Activated T-cell treated with anti-CD3 and anti-CD28 coated beads, Interleukin-2, amount 50 U/mL, for 24 hours (primary cell): ENCODE measurements around the gene EGFR.

Source experiments
- DNase-seq: peaks from one replicate; pipeline ENCODE4 v3.0.0-alpha.2; 2020
- H3K27ac Mint-ChIP-seq: 2 replicates; pipeline ENCODE4 v1.8.0; 2020; ENCODE audit warnings: mild to moderate bottlenecking, mixed read lengths
- H3K27me3 Mint-ChIP-seq: 2 replicates; pipeline ENCODE4 v1.8.0; 2020; ENCODE audit warnings: mixed read lengths
- H3K36me3 Mint-ChIP-seq: 2 replicates; pipeline ENCODE4 v1.8.0; 2020; ENCODE audit warnings: low read depth, mixed read lengths
- H3K4me1 Mint-ChIP-seq: 2 replicates; pipeline ENCODE4 v1.8.0; 2020; ENCODE audit warnings: low read depth, mixed read lengths
- H3K4me3 Mint-ChIP-seq: 2 replicates; pipeline ENCODE4 v1.8.0; 2020; ENCODE audit warnings: mild to moderate bottlenecking, moderate library complexity, mixed read lengths
- H3K9me3 Mint-ChIP-seq: 2 replicates; pipeline ENCODE4 v1.8.0; 2020; ENCODE audit warnings: mixed read lengths

The EGFR gene

DNA sequence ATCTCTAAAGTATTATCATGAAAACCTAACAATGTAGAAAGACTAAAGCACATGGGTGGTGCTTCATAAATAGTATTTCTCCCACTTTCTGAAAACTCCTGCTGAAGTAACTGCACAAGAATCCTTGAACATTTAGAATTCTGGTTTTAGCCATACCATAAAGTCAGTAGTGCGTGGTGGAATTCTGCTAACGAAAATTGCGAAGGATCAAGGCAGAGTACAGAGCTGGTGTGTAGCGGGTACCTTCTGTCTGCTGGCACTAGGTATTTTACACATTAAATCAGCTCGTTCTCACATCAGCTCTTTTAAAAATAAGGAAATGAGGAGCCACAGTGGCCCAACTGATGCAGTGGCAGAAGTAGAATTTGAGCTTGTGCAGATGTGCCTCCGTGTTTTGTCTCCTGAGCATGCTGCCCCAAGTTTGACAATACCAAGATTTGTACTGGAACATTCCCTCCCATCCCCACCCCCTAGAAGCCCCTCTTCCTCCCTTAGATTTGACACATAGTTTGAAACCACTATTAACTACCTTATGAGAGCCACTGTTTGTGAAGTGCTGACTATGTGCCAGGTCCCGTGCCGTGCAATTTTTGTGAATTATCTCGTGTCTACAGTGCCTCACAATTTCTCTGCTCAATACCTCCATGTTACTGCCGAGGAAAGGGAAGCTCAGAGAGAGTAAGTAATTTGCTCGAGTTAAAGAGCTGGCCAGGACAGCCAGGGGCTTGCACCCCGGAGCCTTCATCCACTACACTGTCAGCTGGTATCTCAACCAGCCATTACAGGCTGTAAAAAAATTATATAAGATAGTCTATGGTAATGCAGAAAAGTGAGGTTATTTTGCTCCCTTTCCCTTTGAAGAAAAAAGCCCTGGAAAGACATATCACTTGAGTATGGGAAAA is 66.9 kb downstream of the EGFR start:
- H3K9me3 Mint-ChIP-seq = no peaks in the 10 kb centered on the region
- H3K36me3 Mint-ChIP-seq = no peaks in the 10 kb centered on the region
- peaks cover 22% of the 10 kb centered on the region for H3K4me1 Mint-ChIP-seq
- no peak overlapping the region for H3K4me3 Mint-ChIP-seq
- H3K27me3 Mint-ChIP-seq = peaks cover 29% of the 10 kb centered on the region
- DNase-seq = no peak
- no peak overlapping the region for H3K27ac Mint-ChIP-seq

DNA sequence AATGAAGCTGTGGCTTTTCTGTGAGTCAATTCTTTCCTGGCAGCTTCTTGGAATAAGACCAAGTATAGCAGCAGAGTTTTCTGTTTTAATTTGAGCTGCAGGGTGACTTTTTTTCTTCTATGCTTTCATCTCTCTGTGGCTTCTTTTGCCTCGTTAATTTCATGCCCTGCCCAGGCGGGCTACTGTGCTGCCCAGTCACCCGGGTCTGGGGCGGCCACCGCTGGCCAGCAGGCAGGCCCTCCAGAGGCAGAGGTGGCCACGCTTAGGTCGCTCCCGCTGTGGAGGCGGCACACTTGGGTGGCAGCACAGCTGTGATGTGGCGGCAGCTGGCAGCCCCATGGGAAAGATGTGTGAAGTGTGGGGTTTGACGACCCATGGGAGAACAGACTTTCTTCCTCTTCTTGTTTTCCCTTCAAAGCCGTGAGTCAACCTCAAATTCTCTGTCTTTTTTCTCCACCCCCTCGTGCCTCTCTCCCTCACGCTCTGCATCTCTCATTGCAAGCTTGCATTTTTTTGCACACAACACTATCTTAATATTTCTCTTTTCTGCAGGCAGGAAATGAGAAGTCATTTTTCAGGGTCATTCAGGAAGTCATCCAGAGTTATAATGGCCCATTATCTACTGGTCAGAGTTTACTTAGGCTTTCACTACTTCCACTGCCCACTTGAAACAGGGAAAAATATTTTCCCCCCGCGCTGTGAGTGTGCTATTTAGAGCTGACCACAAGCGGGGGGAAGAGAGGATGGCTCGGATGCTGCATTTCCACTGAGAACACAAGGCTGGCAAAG is 67.8 kb downstream of the EGFR start:
- Mint-ChIP-seq H3K4me3 (peak overlapping the region; percentile 37), H3K27me3 (peaks cover 30% of the 10 kb centered on the region)

DNA sequence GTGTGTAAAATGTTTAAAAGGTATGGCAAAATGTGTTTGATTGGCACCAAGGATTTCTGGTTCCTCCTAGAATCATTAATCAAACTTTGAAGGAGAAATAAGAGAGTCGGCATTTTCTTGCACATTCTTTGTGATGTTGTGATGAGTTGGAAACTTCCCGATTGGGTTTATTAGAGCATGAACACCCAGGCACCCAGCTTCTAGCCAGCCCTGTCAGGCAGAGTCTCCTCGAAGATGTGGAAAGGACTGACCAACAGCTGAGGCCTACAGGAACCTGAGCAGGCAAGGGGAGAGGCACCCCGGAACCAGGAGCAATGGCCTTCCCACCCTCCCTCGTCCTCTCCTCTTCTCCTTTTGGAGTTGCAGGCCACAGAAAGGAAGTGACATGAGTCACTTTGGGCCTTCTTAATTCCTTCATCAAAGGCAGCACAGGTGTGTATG is 68.7 kb downstream of the EGFR start:
- Mint-ChIP-seq H3K27me3 (peaks cover 30% of the 10 kb centered on the region), H3K36me3 (no peaks in the 10 kb centered on the region), H3K4me3 (no peak overlapping the region), H3K4me1 (peaks cover 22% of the 10 kb centered on the region), H3K9me3 (no peaks in the 10 kb centered on the region), H3K27ac (no peak overlapping the region)
- no peak for DNase-seq

More for the DNA sequence above, 67.8 kb downstream of the EGFR start:
- no peaks in the 10 kb centered on the region for H3K9me3 Mint-ChIP-seq
- H3K36me3 Mint-ChIP-seq = no peaks in the 10 kb centered on the region
- H3K4me1 Mint-ChIP-seq = peaks cover 22% of the 10 kb centered on the region
- peak; percentile 48 for DNase-seq
- peak overlapping the region; percentile 50 for H3K27ac Mint-ChIP-seq

DNA sequence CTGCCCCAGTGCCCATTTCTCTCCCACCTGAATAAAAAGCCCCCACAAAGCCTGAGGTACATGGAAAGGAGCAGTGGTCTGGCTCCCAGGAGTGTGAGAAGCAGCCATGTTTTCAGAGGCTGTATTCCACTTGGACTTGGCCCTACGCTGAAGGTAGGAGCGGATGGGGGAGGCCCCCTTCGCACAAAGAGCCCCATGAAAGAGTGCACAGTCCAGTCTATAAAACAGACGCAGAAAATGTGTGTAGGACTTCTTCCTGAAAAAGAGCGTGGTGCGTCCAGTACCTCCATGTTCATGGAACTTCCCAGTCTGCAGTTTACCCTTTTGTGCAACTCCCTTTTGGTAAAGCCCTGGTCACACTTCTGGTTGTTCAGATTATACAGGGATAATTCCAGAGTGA is 69.3 kb downstream of the EGFR start:
- peaks cover 27% of the 10 kb centered on the region for H3K27me3 Mint-ChIP-seq
- DNase-seq = no peak
- H3K36me3 Mint-ChIP-seq = no peaks in the 10 kb centered on the region
- H3K4me1 Mint-ChIP-seq = peaks cover 22% of the 10 kb centered on the region
- H3K9me3 Mint-ChIP-seq = no peaks in the 10 kb centered on the region
- H3K27ac Mint-ChIP-seq = no peak overlapping the region
- H3K4me3 Mint-ChIP-seq = no peak overlapping the region

DNA sequence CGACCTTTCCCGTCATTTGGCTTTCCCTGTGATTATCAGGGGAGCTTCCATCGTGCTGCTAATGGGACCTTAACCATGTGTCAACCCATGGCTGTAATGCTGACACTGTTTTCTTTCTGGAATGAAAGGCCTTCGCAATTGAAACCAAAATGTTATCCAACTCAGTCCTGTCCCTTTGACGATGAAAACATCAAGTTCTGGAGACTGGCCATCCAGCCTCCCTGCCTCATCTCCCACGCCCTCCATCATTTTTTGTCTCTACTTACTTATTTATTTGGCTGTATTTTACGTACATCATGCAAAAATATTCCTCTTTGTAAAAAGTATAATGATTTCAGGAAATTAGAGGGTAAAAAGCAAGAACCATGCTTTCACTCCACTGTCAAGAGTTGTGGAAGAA is 69.8 kb downstream of the EGFR start:
- Mint-ChIP-seq H3K36me3 (no peaks in the 10 kb centered on the region), H3K27me3 (peaks cover 28% of the 10 kb centered on the region), H3K4me1 (peaks cover 22% of the 10 kb centered on the region), H3K4me3 (no peak overlapping the region), H3K9me3 (no peaks in the 10 kb centered on the region), H3K27ac (no peak overlapping the region)
- DNase-seq = no peak

DNA sequence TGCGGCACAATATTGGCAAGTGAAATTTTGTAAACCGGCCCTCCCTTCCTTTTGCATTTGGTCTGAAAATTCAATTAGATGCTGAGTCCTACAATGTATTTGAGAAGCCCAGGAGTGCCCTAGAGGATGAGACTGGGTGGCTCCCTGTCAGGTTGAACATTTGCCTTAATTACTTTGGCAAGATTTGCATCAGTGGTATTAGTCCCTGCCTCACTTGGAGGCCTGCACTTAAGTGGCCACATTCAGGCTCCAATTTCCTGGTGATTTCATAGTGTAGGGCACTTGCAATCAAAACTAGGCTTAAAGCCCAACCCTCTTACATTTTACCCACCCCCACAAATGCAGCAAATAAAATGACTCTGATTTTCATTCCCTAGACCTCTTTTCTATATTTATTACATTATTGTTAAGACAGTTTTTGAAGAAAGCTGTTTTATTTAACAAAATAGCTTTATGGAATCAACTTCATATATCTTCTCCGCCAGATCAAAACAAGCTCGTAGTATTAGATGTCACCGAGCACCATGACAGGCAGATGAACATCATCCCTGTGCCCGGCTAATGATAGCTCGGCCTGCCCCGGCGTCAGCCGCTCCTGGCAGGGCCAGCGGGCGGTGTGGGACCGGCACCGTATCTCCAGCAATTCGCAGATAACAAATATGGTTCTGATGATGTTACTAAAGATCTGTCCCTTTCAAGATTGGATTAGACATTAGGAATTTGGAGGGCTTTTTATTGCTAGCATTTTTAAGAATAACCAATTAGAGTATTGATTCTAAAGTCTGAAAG is 73.6 kb downstream of the EGFR start:
- H3K9me3 Mint-ChIP-seq = no peaks in the 10 kb centered on the region
- no peak overlapping the region for H3K4me3 Mint-ChIP-seq
- H3K27ac Mint-ChIP-seq = no peak overlapping the region
- no peak for DNase-seq
- H3K4me1 Mint-ChIP-seq = peaks cover 7% of the 10 kb centered on the region
- H3K27me3 Mint-ChIP-seq = peaks cover 27% of the 10 kb centered on the region
- no peaks in the 10 kb centered on the region for H3K36me3 Mint-ChIP-seq

DNA sequence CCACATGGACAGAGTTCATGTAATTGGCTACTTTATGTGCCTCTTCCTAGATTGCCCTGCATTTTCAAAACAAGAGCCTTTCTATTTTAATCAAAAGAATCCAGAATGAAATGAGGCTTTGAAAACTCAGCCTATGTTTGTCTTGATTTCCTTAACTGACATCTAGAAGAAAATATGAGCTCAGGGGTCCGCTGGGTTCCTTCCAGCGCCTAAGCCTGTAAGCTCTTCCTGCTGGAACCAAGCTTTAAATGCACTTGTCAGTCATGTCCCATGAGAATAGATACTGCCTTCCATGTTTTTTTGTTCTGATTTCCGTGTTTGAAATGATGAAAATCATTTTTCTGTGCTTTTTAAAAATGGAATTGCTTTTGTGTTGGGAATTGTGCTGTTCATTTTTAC is 74.2 kb downstream of the EGFR start:
- no peak overlapping the region for H3K4me3 Mint-ChIP-seq
- H3K4me1 Mint-ChIP-seq = peaks cover 1% of the 10 kb centered on the region
- no peaks in the 10 kb centered on the region for H3K36me3 Mint-ChIP-seq
- H3K27ac Mint-ChIP-seq = no peak overlapping the region
- H3K9me3 Mint-ChIP-seq = no peaks in the 10 kb centered on the region
- peaks cover 28% of the 10 kb centered on the region for H3K27me3 Mint-ChIP-seq
- no peak for DNase-seq

DNA sequence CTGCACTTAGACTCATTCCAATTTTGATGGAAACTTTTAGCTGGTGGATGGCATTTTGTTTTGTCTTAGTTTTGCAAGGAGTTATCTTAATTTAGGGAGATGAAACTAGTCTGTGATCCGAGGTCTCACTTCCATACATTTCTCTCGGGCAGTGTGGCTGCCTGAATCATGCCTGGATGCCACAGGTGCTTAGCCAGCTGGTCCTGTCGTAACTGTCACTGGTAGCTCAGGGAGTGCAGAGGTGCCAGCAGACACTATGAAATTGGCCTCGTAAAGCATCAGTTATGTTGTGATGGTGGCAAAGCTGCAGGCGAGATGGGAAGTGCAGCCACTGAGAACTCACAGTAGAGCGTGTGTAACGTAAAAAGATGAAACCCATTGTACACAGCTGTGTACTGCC is 74.9 kb downstream of the EGFR start:
- no peak for DNase-seq
- Mint-ChIP-seq H3K4me3 (no peak overlapping the region), H3K36me3 (no peaks in the 10 kb centered on the region), H3K27me3 (peaks cover 28% of the 10 kb centered on the region), H3K27ac (no peak overlapping the region), H3K9me3 (no peaks in the 10 kb centered on the region), H3K4me1 (no peaks in the 10 kb centered on the region)

DNA sequence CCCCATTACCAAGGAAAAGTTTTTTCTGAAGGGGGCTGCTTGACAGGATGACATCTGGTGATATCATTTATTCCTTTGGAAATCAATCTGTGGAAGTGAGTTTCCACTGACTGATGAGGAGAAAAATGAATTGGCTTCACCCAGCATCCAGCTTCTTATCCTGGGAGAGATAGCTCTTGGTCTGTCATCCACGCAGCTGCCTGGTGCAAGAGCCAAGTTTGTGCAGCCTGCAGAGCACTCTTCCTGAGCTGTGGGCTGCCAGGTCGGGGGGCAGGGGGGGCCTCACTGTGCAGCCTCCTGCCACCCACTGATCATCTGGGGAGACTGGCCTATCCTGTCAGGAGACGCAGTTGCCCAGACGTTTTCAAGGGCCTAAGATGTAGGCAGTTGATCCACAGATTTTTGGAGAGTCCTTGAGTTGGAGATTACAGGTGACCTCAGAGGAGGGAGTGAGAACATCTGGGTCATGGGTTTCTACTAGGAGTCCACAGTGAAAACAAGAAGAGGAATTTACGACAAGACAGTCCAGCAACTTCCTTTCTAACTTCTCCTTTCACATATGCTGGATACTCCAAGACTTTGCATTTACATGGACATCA is 75.4 kb downstream of the EGFR start:
- H3K36me3 Mint-ChIP-seq = no peaks in the 10 kb centered on the region
- H3K4me3 Mint-ChIP-seq = no peak overlapping the region
- H3K27ac Mint-ChIP-seq = no peak overlapping the region
- H3K9me3 Mint-ChIP-seq = no peaks in the 10 kb centered on the region
- H3K27me3 Mint-ChIP-seq = peaks cover 33% of the 10 kb centered on the region
- no peaks in the 10 kb centered on the region for H3K4me1 Mint-ChIP-seq
- DNase-seq = no peak

DNA sequence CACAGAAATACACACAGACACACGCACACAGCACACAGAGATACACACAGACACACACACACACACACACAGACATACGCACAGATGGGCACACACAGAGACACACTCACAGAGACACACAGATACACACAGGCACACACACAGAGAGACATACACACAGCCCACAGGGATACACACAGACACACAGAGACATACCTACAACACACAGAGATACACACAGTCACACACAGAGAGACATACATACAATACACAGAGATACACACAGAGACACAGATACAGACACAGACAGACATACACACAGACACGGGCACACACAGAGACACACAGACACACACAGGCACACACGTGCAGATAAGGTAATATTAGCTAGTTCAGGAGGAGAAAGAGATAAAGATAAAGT is 76.9 kb downstream of the EGFR start:
- H3K9me3 Mint-ChIP-seq = no peaks in the 10 kb centered on the region
- no peaks in the 10 kb centered on the region for H3K4me1 Mint-ChIP-seq
- no peak for DNase-seq
- H3K27me3 Mint-ChIP-seq = peaks cover 43% of the 10 kb centered on the region
- no peak overlapping the region for H3K27ac Mint-ChIP-seq
- no peaks in the 10 kb centered on the region for H3K36me3 Mint-ChIP-seq
- H3K4me3 Mint-ChIP-seq = no peak overlapping the region

DNA sequence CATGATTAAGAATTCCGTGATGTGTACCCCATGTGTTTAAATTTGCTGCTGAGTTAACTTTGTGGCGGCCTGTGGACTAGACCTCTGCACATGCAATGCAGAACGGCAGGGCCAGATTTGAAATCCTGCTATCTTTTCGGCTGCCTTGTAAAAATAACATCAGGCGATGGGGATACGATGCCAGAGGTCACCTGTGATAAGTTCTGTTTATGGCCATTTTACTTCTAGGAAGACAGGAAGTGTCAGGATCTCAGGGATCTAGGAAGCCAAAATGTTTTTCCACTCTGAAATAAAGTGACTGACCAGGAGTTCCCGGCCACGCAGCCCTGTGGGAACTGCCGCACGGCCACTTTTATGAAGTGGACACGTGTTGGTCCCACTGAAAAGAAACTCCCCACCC is 77.5 kb downstream of the EGFR start:
- no peaks in the 10 kb centered on the region for H3K4me1 Mint-ChIP-seq
- no peak overlapping the region for H3K4me3 Mint-ChIP-seq
- DNase-seq = no peak
- no peak overlapping the region for H3K27ac Mint-ChIP-seq
- peaks cover 45% of the 10 kb centered on the region for H3K27me3 Mint-ChIP-seq
- H3K36me3 Mint-ChIP-seq = no peaks in the 10 kb centered on the region
- no peaks in the 10 kb centered on the region for H3K9me3 Mint-ChIP-seq

DNA sequence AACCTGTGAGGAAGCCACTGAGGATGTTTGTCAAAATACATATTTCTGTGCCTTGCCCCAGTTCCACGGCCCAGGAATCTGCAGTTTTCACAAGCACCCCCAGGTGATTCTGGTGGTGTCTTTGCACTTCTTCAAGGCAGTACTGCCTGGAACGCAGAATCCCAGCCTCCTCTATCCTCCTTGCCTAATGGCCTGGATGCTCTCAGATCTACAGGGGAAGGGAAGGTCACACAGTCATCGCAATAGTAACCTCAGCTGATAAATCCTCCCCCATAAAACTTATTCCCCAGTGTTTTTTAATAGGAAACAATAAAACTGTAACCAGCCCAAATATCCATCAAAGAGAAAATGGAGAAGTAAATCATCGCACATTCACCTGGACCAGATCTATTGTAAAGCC is 78.3 kb downstream of the EGFR start:
- Mint-ChIP-seq H3K27ac (no peak overlapping the region), H3K27me3 (peaks cover 53% of the 10 kb centered on the region), H3K9me3 (no peaks in the 10 kb centered on the region), H3K4me1 (no peaks in the 10 kb centered on the region), H3K36me3 (no peaks in the 10 kb centered on the region), H3K4me3 (no peak overlapping the region)
- DNase-seq = no peak

DNA sequence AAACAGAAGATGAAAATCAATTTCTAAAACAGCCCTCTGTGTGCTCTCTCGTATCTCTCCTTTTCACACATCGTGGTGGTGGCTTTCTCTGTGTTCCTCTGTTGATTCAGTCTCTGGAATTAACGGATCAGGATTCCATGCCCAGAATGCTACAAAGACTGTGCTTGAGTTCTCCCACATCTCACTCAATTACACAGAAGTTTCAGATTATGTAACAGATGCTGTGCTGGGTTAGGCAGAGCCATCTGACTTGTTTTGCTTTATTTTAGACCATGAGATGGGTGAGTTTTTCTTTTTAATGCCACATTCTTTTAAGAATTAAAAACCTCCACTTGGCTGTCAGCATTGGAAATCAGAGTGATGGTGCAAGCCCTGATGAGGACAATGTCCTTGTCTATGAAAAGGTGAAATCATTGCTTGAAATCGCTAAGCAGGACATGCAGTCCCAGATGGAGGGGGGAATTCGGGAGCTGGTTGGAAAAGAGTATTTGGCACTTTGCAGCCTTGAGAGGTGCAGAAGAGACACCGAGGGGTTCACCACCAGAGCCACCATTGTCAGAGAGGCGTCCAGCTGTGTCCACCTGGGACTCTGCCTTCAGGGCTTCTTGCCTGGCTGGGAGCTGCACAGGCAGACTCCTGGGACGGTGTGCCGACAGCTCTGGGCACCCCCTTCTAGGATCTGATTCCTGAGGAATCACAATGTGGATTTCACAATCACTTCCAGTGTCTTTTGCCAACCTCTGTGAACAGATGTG is 80.4 kb downstream of the EGFR start:
- Mint-ChIP-seq H3K27me3 (peaks cover 63% of the 10 kb centered on the region), H3K4me1 (no peaks in the 10 kb centered on the region), H3K36me3 (no peaks in the 10 kb centered on the region), H3K4me3 (no peak overlapping the region), H3K27ac (no peak overlapping the region), H3K9me3 (no peaks in the 10 kb centered on the region)
- no peak for DNase-seq
